ENCODE measurements around the gene DIP2A.

Gene DIP2A

DNA sequence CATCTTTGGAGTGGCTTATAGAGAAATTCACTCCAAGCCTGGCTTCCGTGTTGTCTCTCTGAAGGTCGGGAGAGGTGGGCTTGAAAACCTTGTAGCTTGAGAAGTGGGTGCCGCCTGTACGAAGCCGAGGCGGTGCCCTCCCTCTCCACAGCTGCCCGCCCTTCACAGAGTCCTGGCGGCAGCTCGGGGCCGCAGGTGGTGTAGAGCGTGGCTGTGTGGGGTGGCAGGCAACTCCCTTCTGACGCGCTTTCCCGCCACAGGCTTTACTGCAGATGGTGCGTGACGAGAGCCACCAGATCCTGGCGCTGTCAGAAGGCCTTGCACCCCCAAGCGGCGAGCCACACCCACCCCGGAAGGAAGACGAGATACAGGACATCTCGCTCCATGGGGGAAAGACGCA, 33.1 kb upstream of the DIP2A start:
- H3F3A ChIP-seq (ENCODE audit: control insufficient read depth, insufficient read depth): no peaks in the 10 kb centered on the region
- peaks cover 10% of the 10 kb centered on the region for H3K4me1 ChIP-seq (ENCODE audit: control insufficient read depth, low read length)
- H3K9me3 ChIP-seq (ENCODE audit: control insufficient read depth, insufficient read depth, low read length): no peaks in the 10 kb centered on the region
- no peak overlapping the region for H3K4me2 ChIP-seq (ENCODE audit: low read length)
- no peaks in the 10 kb centered on the region for H3K79me2 ChIP-seq (ENCODE audit: control insufficient read depth, low read length)
- no peaks in the 10 kb centered on the region for H4K20me1 ChIP-seq (ENCODE audit: control insufficient read depth, insufficient read depth, low read depth, low read length)
- no peak overlapping the region for H3K27ac ChIP-seq (ENCODE audit: low read depth, low read length)
- H3K27me3 ChIP-seq (ENCODE audit: control insufficient read depth, low read length): no peaks in the 10 kb centered on the region
- no peaks in the 10 kb centered on the region for H3K9me2 ChIP-seq (replicated peaks; ENCODE audit: control insufficient read depth, low read length)
- peaks cover 58% of the 10 kb centered on the region for H3K36me3 ChIP-seq (ENCODE audit: control insufficient read depth, low read length)
- H3K4me3 ChIP-seq (ENCODE audit: low read length): no peak overlapping the region
- no peak for TF ChIP-seq EZH2phosphoT487 (IDR thresholded peaks at IDR 0.05; ENCODE audit: borderline replicate concordance, low read length)
- TF ChIP-seq, protein P1, sequence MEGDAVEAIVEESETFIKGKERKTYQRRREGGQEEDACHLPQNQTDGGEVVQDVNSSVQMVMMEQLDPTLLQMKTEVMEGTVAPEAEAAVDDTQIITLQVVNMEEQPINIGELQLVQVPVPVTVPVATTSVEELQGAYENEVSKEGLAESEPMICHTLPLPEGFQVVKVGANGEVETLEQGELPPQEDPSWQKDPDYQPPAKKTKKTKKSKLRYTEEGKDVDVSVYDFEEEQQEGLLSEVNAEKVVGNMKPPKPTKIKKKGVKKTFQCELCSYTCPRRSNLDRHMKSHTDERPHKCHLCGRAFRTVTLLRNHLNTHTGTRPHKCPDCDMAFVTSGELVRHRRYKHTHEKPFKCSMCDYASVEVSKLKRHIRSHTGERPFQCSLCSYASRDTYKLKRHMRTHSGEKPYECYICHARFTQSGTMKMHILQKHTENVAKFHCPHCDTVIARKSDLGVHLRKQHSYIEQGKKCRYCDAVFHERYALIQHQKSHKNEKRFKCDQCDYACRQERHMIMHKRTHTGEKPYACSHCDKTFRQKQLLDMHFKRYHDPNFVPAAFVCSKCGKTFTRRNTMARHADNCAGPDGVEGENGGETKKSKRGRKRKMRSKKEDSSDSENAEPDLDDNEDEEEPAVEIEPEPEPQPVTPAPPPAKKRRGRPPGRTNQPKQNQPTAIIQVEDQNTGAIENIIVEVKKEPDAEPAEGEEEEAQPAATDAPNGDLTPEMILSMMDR (IDR thresholded peaks at IDR 0.05; ENCODE audit: low read depth, low read length, poor library complexity, severe bottlenecking): no peak

DNA sequence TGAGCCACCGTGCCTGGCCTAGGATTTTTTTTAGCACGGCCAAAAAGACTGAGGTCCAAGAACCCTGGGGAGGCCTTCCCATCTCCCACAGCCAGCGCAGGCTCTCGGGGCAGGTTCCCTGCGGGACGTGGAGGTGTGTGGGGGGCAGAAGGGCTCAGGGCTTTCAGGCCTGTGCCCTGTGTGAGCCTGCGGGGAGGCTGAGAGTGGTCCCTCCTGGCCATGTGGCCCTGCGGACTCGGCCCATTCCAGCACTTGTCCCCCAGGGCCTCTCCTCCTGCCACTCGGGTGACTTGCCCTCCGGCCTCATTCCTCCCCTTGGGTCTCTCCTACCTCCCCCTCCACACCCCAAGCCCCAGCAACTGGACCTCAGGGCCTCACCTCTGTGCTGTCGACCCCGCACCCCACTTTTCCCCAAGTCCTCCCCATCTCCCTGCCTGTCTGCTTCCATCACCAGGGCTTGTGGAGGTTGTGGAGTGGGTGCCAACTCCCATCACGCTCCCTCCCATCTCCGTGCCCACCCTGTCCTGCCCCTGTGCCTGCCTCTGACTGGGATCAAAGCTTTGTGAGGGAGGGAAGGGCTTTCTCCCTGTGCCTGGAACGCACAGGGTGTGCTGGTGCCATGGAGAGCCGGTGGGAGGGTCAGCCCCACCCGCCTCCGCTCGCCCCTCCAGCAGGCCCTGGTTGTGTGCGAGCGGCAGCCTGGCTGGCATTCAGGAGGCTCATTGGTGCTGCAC, 32.2 kb upstream of the DIP2A start:
- Histone ChIP-seq H3K4me3 (ENCODE audit: low read length) (no peak overlapping the region), H3K9me3 (ENCODE audit: control insufficient read depth, insufficient read depth, low read length) (no peaks in the 10 kb centered on the region), H3K4me1 (ENCODE audit: control insufficient read depth, low read length) (peaks cover 10% of the 10 kb centered on the region), H3K27me3 (ENCODE audit: control insufficient read depth, low read length) (no peaks in the 10 kb centered on the region), H3K36me3 (ENCODE audit: control insufficient read depth, low read length) (peaks cover 52% of the 10 kb centered on the region), H3K9me2 (replicated peaks; ENCODE audit: control insufficient read depth, low read length) (no peaks in the 10 kb centered on the region), H4K20me1 (ENCODE audit: control insufficient read depth, insufficient read depth, low read depth, low read length) (no peaks in the 10 kb centered on the region), H3K79me2 (ENCODE audit: control insufficient read depth, low read length) (no peaks in the 10 kb centered on the region), H3K4me2 (ENCODE audit: low read length) (no peak overlapping the region), H3K27ac (ENCODE audit: low read depth, low read length) (no peak overlapping the region), H3F3A (ENCODE audit: control insufficient read depth, insufficient read depth) (no peaks in the 10 kb centered on the region)
- TF ChIP-seq EZH2phosphoT487 (IDR thresholded peaks at IDR 0.05; ENCODE audit: borderline replicate concordance, low read length): no peak
- TF ChIP-seq, protein P1 (IDR thresholded peaks at IDR 0.05; ENCODE audit: low read depth, low read length, poor library complexity, severe bottlenecking): no peak

DNA sequence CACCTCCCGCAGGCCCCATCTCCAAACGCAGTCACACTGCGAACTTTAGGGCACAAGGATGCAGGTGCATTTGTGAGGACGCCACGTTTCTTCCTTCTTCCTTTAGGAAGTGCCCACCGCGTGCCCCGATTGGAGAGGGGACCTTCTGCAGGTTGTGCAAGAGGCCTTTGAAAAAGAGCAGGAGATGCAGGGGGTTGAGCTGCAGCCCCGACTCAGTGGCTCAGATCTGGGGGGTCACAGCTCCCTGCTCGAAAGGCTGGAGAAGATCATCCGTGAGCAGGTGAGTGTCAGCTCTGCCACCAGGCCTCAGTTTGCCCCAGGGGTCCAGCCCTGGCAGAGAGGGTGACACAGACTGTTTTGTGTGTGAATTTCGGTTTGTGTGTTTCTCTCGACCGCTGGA, 31.2 kb upstream of the DIP2A start:
- H3K27me3 ChIP-seq (ENCODE audit: control insufficient read depth, low read length): no peaks in the 10 kb centered on the region

More for the DNA sequence above, 31.2 kb upstream of the DIP2A start:
- Histone ChIP-seq H3K36me3 (ENCODE audit: control insufficient read depth, low read length) (peaks cover 52% of the 10 kb centered on the region), H3K79me2 (ENCODE audit: control insufficient read depth, low read length) (no peaks in the 10 kb centered on the region), H3K27ac (ENCODE audit: low read depth, low read length) (no peak overlapping the region), H3K4me2 (ENCODE audit: low read length) (no peak overlapping the region), H3K4me3 (ENCODE audit: low read length) (no peak overlapping the region), H3K4me1 (ENCODE audit: control insufficient read depth, low read length) (peaks cover 8% of the 10 kb centered on the region), H3K9me3 (ENCODE audit: control insufficient read depth, insufficient read depth, low read length) (no peaks in the 10 kb centered on the region), H3K9me2 (replicated peaks; ENCODE audit: control insufficient read depth, low read length) (no peaks in the 10 kb centered on the region), H3F3A (ENCODE audit: control insufficient read depth, insufficient read depth) (no peaks in the 10 kb centered on the region), H4K20me1 (ENCODE audit: control insufficient read depth, insufficient read depth, low read depth, low read length) (no peaks in the 10 kb centered on the region)
- TF ChIP-seq, protein P1 (IDR thresholded peaks at IDR 0.05; ENCODE audit: low read depth, low read length, poor library complexity, severe bottlenecking): no peak
- no peak for TF ChIP-seq EZH2phosphoT487 (IDR thresholded peaks at IDR 0.05; ENCODE audit: borderline replicate concordance, low read length)
